Activated T-cell treated with anti-CD3 and anti-CD28 coated beads, Interleukin-2, amount 50 U/mL, for 72 hours (primary cell): Measurements from ENCODE around the gene SLC15A4. TPM values are rescaled to one million over a fixed set of nuclear protein-coding genes. Genes with fewer than 3 reads are reported as not detected.
A peak's percentile ranks its signal among the peaks of the same experiment; 100 is the strongest.

Experiments used
- ATAC-seq, 2 donors: fragments of 150-1000 bp; cut with Tn5 transposase; replicated peaks in 1 of 2; 2 replicates each; pipeline ENCODE4 v1.10.0; 2021; ENCODE audit warnings: moderate library complexity in 2 of 2, mild to moderate bottlenecking in 1 of 2
- DNase-seq, 2 donors: peaks; one replicate each; pipeline ENCODE4 v3.0.0; 2021 to 2022; ENCODE audit warnings: mixed read lengths in 1 of 2
- H3K27ac Mint-ChIP-seq: one replicate; pipeline ENCODE4 v1.8.0; 2022; ENCODE audit warnings: mild to moderate bottlenecking, moderate library complexity, mixed read lengths
- H3K27me3 Mint-ChIP-seq: one replicate; pipeline ENCODE4 v1.8.0; 2022; ENCODE audit warnings: low read depth, mixed read lengths
- H3K36me3 Mint-ChIP-seq, 2 donors: one replicate each; pipeline ENCODE4 v1.8.0; 2022; ENCODE audit warnings: mixed read lengths in 2 of 2, mild to moderate bottlenecking in 1 of 2; ENCODE audit not compliant: insufficient read depth in 2 of 2
- H3K4me1 Mint-ChIP-seq: one replicate; pipeline ENCODE4 v1.8.0; 2022; ENCODE audit warnings: low read depth, mixed read lengths
- H3K4me3 Mint-ChIP-seq, 2 donors: one replicate each; pipeline ENCODE4 v1.8.0; 2022; ENCODE audit warnings: mild to moderate bottlenecking in 2 of 2, mixed read lengths in 2 of 2, moderate library complexity in 2 of 2
- H3K9me3 Mint-ChIP-seq, 2 donors: one replicate each; pipeline ENCODE4 v1.8.0; 2022; ENCODE audit warnings: mixed read lengths in 2 of 2
- total RNA-seq, 2 donors: library from RNA; stranded (reverse); gene quantifications; one replicate each; pipeline ENCODE4 v1.2.3, GENCODE V29; 2022

The SLC15A4 gene
- total RNA-seq, 2 donors from 2014 or later = 19.4 to 19.8 TPM

DNA sequence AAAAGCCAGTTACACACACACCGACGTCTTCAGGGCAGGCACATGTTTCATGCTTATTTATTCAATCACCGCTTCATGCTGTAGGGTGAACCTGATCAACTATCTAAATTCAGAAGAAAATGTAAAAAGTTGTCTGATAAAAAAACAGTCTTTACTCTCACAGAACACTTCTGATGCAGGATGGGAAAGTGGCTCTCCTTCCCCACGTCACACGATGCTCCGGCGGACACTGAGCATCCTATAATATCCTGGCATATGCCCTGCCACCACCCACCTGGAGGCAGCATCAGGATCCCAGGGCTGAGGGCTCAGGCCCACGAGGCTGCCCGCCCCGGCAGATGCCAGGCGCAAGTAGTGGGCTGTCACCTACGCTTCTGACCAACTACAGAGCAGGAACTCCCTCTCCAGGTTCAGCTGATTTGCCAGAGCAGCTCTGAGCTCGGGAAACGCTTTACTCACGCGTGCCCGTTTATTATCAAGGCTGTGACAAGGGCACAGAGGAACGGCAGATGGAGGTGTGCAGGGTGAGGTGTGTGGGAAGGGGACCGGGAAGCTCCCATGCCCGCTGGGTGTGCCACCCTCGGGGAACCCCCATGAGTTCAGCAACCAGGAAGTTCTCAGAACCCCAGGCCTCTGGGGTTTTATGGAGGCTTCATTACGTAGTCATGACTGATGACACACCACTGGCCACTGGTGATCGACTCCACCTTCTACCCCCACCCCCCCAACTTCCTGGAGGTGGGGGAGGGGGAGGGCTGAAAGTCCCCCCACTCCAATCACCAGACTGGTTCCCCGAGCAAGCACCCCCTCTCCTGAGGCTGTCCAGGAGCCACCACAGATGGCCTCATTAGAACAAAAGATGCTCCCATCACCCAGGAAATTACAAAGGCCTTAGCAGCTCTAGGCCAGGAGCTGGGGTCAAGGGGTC, 32.1 kb downstream of the SLC15A4 start:
- H3K4me1 Mint-ChIP-seq = peaks cover 1% of the 10 kb centered on the region
- H3K27me3 Mint-ChIP-seq = no peaks in the 10 kb centered on the region
- H3K36me3 Mint-ChIP-seq = peaks cover 3 to 14% of the 10 kb centered on the region in 2 donors
- H3K9me3 Mint-ChIP-seq = no peaks in the 10 kb centered on the region
- DNase-seq (no peak), ATAC-seq (peak in 1 of 2 donors; percentile 38)
- H3K27ac Mint-ChIP-seq = peak overlapping the region; percentile 50
- no peak overlapping the region for H3K4me3 Mint-ChIP-seq

DNA sequence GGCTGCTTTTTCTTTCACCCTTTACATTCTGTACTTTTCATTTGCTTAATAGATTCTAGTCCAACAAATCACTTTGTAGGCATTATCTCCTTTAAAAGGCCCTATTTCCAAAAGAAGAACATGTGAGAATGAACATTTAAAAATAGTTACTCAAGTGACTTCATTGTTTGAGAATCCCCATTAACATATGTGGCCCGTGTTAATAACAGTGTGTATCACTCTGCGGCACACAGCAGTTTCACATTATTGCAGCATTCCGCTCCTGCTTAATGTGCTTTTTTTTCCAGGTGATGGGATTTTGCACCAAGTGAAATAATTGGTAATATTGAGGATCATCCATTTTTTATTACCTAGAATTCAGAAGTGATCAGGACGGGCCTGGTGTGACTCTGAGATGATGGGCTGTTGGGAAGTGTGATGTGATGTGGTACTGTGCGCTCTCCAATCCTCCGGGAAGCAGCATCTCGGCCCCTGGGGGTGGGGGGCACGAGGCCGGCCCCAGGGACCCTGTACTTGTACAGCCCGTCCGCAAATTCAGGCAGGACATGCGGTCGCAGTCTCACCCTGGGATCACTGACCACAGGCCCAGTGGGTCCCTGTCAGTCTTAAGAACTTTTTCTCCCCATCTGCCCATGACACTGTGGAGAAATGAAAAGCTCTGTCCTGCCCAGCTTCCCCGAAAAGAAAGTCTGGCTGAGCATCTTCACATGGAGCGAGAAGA, 32.9 kb downstream of the SLC15A4 start:
- no peaks in the 10 kb centered on the region for H3K4me1 Mint-ChIP-seq
- ATAC-seq (no peak), DNase-seq (no peak)
- peaks cover 1 to 12% of the 10 kb centered on the region in 2 donors for H3K36me3 Mint-ChIP-seq
- H3K27ac Mint-ChIP-seq = no peak overlapping the region
- no peaks in the 10 kb centered on the region for H3K27me3 Mint-ChIP-seq
- H3K4me3 Mint-ChIP-seq = no peak overlapping the region
- H3K9me3 Mint-ChIP-seq = no peaks in the 10 kb centered on the region

DNA sequence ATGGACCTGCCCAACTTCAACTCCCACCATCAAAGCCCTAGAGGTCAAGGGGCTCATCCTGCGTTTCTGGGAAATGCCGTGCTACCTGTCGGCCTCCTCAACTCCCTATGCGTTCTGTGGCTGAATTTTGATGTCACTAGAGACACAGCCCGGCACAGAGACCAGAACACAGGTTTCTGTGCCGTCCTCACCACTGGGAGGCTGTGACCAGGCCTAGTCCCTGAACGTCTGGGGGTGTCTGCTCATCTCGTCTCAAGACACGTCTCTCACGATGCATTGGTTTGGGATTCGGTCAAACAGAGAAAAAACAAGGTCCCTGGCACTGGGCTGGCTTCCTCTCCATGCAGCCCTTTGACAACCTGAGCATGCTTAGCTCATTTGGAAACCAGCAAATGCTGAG, 33.5 kb downstream of the SLC15A4 start:
- H3K27me3 Mint-ChIP-seq = no peaks in the 10 kb centered on the region
- no peak overlapping the region for H3K4me3 Mint-ChIP-seq
- no peak overlapping the region for H3K27ac Mint-ChIP-seq
- H3K9me3 Mint-ChIP-seq = no peaks in the 10 kb centered on the region
- DNase-seq (no peak), ATAC-seq (no peak)
- no peaks in the 10 kb centered on the region for H3K4me1 Mint-ChIP-seq
- H3K36me3 Mint-ChIP-seq = peaks cover 1 to 11% of the 10 kb centered on the region in 2 donors

DNA sequence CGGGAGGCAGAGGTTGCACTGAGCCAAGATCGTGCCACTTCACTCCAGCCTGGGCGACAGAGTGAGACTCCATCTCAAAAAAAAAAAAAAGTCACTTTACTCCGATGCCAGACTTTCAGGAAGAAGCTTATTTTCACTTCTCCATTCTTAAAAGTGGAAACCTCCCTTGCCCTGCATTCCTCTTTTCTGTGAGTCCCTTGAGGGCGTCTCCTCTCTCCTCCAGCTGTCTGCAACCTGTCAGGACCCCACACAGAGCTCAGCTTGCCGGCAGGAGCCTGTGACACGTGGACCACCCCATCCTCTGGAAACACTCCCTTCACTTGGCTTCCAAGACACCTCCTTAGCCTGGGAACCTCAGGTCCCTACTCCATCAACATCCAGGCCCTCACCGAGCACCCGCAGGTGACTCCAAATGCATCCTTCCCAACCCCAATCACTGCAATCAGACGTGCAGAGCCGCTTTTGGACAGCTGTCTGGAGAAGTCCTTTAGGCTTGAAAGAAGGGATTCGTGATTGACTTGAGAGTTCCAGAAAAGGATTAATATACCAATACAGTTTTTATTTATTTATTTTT, 34.3 kb downstream of the SLC15A4 start:
- Mint-ChIP-seq H3K4me3 (no peak overlapping the region), H3K27me3 (no peaks in the 10 kb centered on the region)
- no peak for ATAC-seq

DNA sequence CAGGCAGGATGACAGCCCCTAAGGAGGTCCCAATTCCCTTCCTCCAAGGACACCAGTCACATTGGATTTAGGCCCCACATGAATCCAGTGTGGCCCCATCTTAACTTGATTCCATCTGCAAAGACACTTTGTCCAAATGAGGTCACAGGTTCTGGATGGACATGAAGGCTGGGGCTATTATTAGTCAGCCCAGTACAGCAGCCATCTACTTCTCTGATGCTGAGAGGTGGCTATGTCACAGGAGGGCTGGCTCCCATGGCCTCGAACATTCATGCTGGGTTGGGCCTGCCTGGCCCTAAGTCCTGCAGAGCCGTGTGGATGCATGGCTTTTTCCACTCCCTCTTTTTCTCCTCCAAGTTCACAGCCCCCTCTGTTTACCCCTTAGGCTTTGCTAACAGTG, 35.9 kb downstream of the SLC15A4 start:
- Mint-ChIP-seq H3K27ac (no peak overlapping the region), H3K27me3 (no peaks in the 10 kb centered on the region), H3K4me1 (peaks cover 14% of the 10 kb centered on the region), H3K36me3 (peaks cover 0 to 3% of the 10 kb centered on the region in 2 donors), H3K9me3 (no peaks in the 10 kb centered on the region), H3K4me3 (no peak overlapping the region)
- no peak for ATAC-seq
- no peak for DNase-seq

More for the DNA sequence above, 34.3 kb downstream of the SLC15A4 start:
- Mint-ChIP-seq H3K4me1 (no peaks in the 10 kb centered on the region), H3K9me3 (no peaks in the 10 kb centered on the region), H3K27ac (no peak overlapping the region), H3K36me3 (peaks cover 0 to 11% of the 10 kb centered on the region in 2 donors)
- no peak for DNase-seq

DNA sequence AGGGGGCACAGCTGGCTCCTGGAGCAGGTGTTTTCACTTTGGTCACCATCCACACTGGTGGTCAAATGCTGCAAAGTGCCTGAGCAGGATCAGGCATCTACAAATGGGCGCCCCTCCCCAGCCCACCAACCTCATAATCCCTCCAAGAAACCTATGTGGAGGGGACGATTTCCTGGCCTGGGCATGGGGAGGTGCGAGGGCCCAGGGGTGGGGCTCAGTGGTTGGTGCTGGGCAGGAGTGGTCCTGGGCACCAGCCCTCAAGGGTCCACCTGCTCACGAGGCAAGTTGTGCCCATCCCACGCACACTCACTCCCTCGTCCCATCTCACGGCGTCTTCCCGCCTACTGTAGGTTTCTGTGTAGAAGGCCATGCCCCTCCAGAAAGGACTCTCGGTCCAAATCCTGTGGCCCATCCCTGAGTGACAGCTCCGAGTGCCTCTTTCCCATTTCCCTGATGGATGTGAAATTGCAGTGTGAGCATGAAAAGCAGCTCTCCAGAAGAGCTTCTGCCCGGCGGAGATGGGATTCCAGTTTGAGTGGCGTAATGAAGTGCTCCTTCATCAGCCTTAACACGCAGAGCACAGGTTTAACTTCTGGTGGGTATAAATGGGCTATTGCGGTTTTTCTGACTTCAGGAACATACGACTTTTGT, 36.9 kb downstream of the SLC15A4 start:
- H3K9me3 Mint-ChIP-seq = no peaks in the 10 kb centered on the region
- no peaks in the 10 kb centered on the region for H3K27me3 Mint-ChIP-seq
- ATAC-seq (no peak), DNase-seq (no peak)
- peaks cover 21% of the 10 kb centered on the region for H3K4me1 Mint-ChIP-seq
- H3K36me3 Mint-ChIP-seq = no peaks in the 10 kb centered on the region
- no peak overlapping the region for H3K4me3 Mint-ChIP-seq
- no peak overlapping the region for H3K27ac Mint-ChIP-seq

DNA sequence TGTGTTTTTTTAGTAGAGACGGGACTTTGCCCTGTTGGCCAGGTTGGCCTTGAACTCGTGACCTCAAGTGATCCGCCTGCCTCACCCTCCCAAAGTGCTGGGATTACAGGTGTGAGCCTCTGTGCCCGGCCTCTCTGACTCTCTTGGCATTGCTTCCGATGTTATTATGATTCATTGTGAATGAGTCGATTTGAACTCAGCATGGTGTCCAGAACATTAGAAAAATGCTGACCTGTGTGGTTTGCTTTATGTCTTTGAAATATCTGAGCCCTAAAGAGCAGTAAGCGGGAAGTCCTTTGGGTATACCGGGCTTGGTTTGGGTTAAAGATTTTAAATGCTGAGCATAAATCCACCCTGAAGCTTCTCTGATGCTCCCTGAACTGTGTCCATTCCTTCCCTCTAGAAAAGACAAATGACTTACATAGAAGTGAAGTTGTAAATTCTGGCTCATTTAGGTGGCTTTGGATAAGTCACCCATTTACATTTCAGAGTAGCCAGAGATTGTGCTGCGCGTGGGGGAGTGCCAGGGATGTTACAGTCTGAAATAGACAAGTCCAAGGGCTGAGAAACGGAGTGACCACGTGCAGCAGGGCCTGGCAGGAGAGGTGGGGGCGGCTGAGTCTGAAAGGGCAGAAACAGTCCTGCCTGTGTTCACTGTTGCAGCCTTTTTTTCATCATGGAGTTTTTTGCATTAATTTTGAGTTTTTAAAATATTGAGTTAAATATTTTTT, 39.6 kb downstream of the SLC15A4 start:
- H3K27ac Mint-ChIP-seq = peak overlapping the region; percentile 51
- H3K4me1 Mint-ChIP-seq = peaks cover 21% of the 10 kb centered on the region
- H3K4me3 Mint-ChIP-seq = peak overlapping the region in 1 of 2 donors; percentile 6
- DNase-seq = no peak
- H3K36me3 Mint-ChIP-seq = no peaks in the 10 kb centered on the region
- no peak for ATAC-seq
- no peaks in the 10 kb centered on the region for H3K27me3 Mint-ChIP-seq
- H3K9me3 Mint-ChIP-seq = no peaks in the 10 kb centered on the region

DNA sequence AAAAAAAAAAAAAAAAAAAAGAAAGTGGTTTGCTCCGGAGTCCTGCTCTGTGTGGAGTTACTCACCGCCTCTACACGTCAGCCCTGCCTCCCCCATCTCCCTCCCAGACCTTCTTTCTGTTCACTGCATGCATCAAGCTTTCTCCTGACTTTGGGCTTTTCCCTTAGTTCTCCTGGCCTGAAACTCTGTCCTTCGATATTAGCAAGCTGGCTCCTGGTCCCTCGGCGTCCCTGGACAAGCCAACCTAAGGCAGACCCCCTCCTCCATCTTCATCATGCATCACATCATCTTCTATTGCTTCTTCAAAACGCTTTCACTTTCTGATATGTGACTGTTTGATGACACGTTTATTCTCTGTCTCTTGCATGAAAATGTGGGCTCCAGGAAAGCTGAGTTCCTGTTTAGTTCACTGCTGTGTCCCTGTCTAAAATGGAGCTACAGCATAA, 40.6 kb downstream of the SLC15A4 start:
- H3K4me1 Mint-ChIP-seq = peaks cover 21% of the 10 kb centered on the region
- peak; percentile 30 to 46 for DNase-seq

DNA sequence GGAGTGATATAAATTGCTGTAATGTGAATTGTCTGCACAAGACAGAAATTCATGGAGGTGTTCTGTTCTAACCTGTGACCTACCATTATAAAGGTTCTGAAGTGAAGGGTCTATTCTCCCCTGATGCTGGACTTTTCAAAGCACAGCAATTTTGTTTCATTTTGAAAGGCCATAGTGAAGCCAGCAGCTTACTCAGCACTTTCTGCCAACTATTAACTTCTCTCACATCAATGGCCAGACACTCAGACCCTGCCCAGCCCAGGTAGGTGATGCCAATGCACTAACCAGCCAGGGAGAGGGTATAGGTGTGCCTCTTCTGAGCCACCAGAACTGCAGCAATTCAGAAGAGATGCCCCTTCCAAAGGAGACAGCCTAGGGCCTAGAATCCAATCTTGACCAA, 43.9 kb downstream of the SLC15A4 start:
- no peaks in the 10 kb centered on the region for H3K27me3 Mint-ChIP-seq
- no peak overlapping the region for H3K4me3 Mint-ChIP-seq
- H3K4me1 Mint-ChIP-seq = peaks cover 21% of the 10 kb centered on the region
- no peaks in the 10 kb centered on the region for H3K36me3 Mint-ChIP-seq
- DNase-seq (no peak), ATAC-seq (no peak)
- H3K9me3 Mint-ChIP-seq = no peaks in the 10 kb centered on the region
- no peak overlapping the region for H3K27ac Mint-ChIP-seq

More for the DNA sequence above, 40.6 kb downstream of the SLC15A4 start:
- Mint-ChIP-seq H3K27ac (peak overlapping the region; percentile 85), H3K4me3 (peak overlapping the region; percentile 78 to 79), H3K36me3 (no peaks in the 10 kb centered on the region), H3K27me3 (no peaks in the 10 kb centered on the region), H3K9me3 (no peaks in the 10 kb centered on the region)
- ATAC-seq = peak; percentile 85 to 94

DNA sequence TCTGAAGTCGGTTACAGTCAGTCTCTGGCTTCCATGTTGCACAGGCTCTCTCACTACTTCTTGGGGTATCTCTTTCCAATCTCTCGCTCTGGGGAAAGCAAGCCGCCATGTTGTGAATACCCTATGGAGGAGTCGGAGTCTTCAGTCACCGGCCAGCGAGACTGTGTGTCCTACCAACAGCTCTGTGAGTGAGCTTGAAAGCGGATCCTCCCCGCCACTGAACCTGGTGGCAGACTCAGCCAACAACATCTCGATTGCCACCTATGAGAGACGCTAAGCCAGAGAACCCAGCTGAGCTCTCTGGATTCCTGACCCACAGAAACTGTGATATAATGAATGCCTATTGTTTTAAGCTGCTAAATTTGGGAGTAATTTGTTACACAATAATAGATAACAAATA, 51.5 kb downstream of the SLC15A4 start:
- no peaks in the 10 kb centered on the region for H3K9me3 Mint-ChIP-seq
- no peak overlapping the region for H3K27ac Mint-ChIP-seq
- no peaks in the 10 kb centered on the region for H3K36me3 Mint-ChIP-seq
- ATAC-seq = no peak
- no peak for DNase-seq
- peaks cover under 1% of the 10 kb centered on the region for H3K27me3 Mint-ChIP-seq
- H3K4me3 Mint-ChIP-seq = no peak overlapping the region
- no peaks in the 10 kb centered on the region for H3K4me1 Mint-ChIP-seq

DNA sequence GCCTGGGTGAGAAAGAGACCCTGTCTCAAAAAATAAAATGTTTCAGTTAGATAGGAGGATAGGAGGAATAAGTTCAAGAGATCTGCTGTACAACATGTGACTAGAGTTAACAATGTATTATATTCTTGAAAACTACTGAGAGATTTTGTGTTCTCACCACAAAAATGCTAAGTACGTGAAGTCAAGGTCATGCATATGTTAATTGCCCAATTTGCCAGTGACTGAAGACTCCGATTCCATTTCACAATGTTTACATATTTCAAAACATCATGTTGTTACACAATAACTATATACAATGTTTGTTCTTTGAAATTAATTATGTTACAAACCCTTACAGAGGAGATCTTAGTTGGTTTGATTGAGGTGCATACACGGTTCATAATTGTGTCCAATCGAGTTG, 52.1 kb downstream of the SLC15A4 start:
- Mint-ChIP-seq H3K4me3 (no peak overlapping the region), H3K9me3 (no peaks in the 10 kb centered on the region), H3K27ac (no peak overlapping the region), H3K36me3 (no peaks in the 10 kb centered on the region), H3K4me1 (no peaks in the 10 kb centered on the region), H3K27me3 (peaks cover 7% of the 10 kb centered on the region)
- ATAC-seq = no peak
- DNase-seq = no peak

DNA sequence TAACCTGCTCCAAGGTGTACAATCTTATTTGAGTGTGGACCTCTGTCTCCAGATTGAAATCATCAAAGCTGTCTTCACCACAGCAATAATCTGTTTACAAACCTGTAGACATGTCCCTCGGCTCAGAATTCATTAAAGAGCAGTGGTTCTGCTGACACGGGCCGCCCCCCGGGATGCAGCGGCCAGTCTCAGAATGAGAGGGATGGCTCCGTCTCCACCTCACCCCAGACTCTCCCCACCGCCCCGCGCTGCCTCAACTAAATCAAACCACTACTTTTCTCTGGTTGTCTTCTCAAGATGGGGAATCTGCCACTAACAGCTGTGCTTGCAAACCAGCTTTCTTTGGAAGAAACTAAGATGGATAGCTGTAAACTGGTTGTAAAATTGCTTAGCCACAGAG, 56.2 kb downstream of the SLC15A4 start:
- Mint-ChIP-seq H3K4me1 (no peaks in the 10 kb centered on the region), H3K27me3 (peaks cover 16% of the 10 kb centered on the region), H3K9me3 (no peaks in the 10 kb centered on the region), H3K36me3 (no peaks in the 10 kb centered on the region), H3K27ac (no peak overlapping the region), H3K4me3 (no peak overlapping the region)
- DNase-seq (no peak), ATAC-seq (no peak)
